Keratinocyte (primary cell): ENCODE data around the gene NCEH1.

Experiments
- CTCF ChIP-seq, 3 experiments: IDR thresholded peaks in 1 of 3; conservative IDR thresholded peaks in 1 of 3; optimal IDR thresholded peaks in 1 of 3; 2 replicates in 2 of 3; 3 replicates in 1 of 3; pipeline versions ENCODE3 to v1.5.1; 2011; ENCODE audit warnings: low read length in 3 of 3, mild to moderate bottlenecking in 3 of 3, moderate library complexity in 2 of 3, control low read depth in 1 of 3, inconsistent platforms in 1 of 3; ENCODE audit not compliant: insufficient read depth in 2 of 3; ENCODE audit errors: extremely low read depth in 1 of 3
- EZH2 ChIP-seq: IDR thresholded peaks from one replicate; pipeline ENCODE4 v1.6.1; 2012; ENCODE audit warnings: inconsistent platforms, mild to moderate bottlenecking, low read length, moderate library complexity

GRCh38 chr3:172655388-172655787, 55.5 kb downstream of the NCEH1 start:
- TF ChIP-seq CTCF (optimal IDR thresholded peaks at IDR 0.05 in 1 of 3, IDR thresholded peaks at IDR 0.05 in 1 of 3, conservative IDR thresholded peaks at IDR 0.05 in 1 of 3; ENCODE audit: extremely low read depth in 1 of 3, insufficient read depth in 2 of 3, low read length in 3 of 3) (no peak), EZH2 (no peak)
